GM10266 (cell line): ENCODE results near the gene RBFOX2.

Experiments
- DNase-seq: peaks from one replicate; pipeline ENCODE4 v3.0.0; 2012; ENCODE audit errors: extremely low spot score
- TF ChIP-seq, protein P1 (sequence below): IDR thresholded peaks from 2 replicates; pipeline ENCODE4 v1.5.1; 2012; ENCODE audit warnings: mild to moderate bottlenecking, low read depth; ENCODE audit not compliant: control insufficient read depth, insufficient read depth; ENCODE audit errors: missing control alignments

Gene RBFOX2

DNA sequence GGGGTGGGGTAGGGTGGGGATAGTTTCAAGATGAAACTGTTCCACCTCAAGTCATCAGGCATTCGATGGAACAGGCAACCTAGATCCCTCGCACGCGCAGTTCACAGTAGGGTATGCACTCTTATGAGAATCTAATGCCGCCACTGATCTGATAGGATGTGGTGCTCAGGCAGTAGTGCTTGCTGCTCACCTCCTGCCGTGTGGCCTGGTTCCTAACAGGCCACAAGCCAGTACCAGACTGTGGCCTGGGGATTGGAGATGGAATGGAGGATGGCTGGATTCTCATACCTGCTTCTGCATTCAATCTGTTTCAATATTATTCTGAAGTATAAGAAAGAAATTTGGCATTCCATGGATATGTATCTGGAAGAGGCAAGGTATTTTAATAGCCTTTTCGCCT, 73.1 kb downstream of the RBFOX2 start:
- TF ChIP-seq, protein P1, sequence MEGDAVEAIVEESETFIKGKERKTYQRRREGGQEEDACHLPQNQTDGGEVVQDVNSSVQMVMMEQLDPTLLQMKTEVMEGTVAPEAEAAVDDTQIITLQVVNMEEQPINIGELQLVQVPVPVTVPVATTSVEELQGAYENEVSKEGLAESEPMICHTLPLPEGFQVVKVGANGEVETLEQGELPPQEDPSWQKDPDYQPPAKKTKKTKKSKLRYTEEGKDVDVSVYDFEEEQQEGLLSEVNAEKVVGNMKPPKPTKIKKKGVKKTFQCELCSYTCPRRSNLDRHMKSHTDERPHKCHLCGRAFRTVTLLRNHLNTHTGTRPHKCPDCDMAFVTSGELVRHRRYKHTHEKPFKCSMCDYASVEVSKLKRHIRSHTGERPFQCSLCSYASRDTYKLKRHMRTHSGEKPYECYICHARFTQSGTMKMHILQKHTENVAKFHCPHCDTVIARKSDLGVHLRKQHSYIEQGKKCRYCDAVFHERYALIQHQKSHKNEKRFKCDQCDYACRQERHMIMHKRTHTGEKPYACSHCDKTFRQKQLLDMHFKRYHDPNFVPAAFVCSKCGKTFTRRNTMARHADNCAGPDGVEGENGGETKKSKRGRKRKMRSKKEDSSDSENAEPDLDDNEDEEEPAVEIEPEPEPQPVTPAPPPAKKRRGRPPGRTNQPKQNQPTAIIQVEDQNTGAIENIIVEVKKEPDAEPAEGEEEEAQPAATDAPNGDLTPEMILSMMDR: no peak
- DNase-seq: no peak

DNA sequence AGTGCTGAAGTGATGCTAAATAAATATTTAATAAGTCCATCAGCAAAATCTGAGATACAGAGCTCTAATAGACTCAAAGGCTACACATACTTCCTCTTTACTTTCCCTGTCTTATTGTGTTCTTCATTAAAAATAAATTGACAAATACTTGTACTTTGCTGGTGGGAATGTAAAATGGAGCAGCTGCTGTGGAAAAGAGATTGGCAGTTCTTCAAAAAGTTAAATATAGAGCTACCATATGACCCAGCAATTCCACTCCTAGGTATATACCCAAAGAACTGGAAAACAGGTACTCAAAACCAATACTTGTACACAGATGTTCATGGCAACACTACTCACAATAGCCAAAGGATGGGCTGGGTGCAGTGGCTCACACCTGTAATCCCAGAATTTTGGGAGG, 76.0 kb downstream of the RBFOX2 start:
- no peak for DNase-seq
- TF ChIP-seq, protein P1: no peak

DNA sequence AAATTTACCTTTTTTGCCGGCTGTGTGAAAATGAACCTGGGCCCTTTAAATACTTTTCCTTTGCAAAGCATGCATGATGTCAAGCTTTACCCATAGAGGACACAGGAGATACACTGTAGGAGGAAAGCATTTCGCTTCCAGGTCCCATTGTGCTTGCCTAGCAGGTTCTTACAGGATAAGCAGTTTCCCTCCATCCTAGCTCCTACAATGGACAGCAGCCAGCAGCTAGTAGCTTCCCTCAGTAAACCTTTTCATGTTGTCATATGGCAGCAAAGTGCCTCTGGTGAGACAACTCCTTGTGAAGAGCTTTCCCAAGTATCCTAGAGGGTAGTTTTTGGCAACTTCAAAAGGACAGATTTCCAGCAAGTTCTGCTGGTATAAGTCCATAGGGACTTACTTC, 78.4 kb downstream of the RBFOX2 start:
- TF ChIP-seq, protein P1: no peak
- DNase-seq: no peak

DNA sequence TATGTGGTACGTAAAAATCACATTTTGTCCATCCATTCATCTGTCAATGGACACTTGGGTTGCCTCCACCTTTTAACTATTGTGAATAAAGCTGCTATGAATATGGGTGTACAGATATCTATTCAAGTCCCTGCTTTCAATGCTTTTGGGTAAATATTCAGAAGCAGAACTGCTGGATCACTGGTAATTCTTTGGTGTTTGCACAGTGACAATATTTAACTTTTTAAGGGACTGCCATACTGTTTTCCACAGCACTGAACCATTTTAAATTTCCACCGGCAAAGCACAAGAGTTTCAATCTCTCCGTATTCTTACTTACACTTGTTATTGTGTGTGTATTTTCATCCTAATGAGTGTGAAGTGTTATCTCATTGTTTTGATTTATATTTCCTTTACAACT, 79.4 kb downstream of the RBFOX2 start:
- TF ChIP-seq, protein P1: no peak
- DNase-seq: no peak

DNA sequence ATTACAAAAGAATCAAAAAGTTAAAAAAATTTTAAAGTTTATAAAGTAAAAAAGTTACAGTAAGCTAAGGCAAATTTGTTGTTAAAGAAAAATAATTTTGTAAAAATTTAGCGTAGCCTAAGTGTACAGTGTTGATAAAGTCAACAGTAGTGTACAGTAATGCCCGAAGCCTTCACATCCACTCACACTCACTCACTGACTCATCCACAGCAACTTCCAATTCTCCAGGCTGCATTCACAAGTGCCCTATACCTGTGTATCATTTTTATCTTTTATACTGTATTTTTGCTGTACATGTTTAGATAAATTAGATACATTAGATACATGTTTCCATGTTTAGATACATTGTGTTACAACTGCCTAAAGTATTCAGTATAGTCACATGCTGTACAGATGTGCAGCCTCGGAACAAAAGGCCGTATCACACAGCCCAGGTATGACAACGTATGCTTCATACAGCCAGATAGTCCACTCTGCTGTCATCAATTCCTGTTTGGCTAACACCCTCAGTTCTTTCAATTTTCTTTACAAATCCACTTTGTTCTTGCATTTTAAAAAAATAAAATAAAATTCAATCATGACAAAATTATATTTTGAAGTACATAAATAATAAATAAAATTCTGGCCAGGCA, 80.7 kb downstream of the RBFOX2 start:
- no peak for DNase-seq
- TF ChIP-seq, protein P1: no peak

DNA sequence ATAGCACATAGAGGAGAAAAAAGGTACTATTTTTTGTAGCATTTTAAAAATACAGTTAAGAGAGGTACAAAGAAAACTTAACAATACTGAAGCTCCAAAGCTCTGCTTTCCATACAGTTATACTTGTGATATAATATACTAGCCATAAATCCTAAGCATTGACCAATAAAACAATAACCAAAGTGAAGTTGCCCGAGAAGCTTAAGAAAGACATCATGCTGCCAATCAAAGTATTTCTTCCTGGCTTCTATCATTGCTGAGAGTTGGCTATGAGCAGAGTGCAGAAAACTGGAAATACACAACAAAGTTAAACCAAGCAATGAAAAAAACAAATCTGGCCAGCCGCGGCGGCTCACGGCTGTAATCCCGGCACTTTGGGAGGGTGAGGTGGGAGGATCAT, 84.2 kb downstream of the RBFOX2 start:
- DNase-seq: no peak
- TF ChIP-seq, protein P1: no peak

DNA sequence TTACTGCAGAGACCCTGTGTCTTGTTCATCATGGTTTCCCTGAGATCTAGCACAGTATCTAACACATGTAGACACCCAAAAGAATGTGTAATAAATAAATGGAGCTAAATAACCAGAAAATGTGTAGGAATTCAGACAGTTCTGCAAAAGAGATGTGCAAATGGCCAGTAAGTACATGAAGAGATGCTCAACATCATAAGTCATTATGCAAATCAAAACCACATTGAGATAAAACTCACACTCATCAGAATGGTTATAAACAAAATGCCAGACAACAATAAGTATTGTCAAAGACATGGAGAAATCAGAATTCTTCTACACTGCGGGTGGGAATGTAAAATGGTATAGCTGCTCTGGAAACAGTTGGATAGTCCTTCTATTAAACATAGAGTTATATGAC, 88.5 kb downstream of the RBFOX2 start:
- TF ChIP-seq, protein P1: no peak
- no peak for DNase-seq
